ENCODE results near the gene SPEG.

The SPEG gene

DNA sequence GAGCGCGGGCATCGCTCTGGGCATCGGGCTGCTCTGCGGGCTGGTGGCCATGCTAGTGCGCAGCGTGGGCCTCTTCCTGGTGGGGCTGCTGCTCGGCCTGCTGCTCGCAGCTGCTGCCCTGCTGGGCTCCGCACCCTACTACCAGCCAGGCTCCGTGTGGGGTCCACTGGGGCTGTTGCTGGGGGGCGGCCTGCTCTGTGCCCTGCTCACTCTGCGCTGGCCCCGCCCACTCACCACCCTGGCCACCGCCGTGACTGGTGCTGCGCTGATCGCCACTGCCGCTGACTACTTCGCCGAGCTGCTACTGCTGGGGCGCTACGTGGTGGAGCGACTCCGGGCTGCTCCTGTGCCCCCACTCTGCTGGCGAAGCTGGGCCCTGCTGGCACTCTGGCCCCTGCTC lies 113.0 kb downstream of the SPEG start:
- no peaks in the 10 kb centered on the region for H3K9me3 ChIP-seq (ENCODE audit: insufficient read depth, low read length)
- DNase-seq (ENCODE audit: low read depth, low spot score), result no peak
- H3K4me3 ChIP-seq (ENCODE audit: insufficient read length, low read depth), result no peak overlapping the region
- H3K27me3 ChIP-seq (ENCODE audit: insufficient read depth, insufficient read length), result peaks cover 59% of the 10 kb centered on the region
- peaks cover 30% of the 10 kb centered on the region for H3K36me3 ChIP-seq (ENCODE audit: insufficient read depth, insufficient read length, low read length)
- TF ChIP-seq SUZ12 (IDR thresholded peaks at IDR 0.05; ENCODE audit: extremely low read depth, insufficient read depth, insufficient read length) (no peak), ZNF274 (IDR thresholded peaks at IDR 0.05; ENCODE audit: low read depth, low read length) (no peak), YY1 (IDR thresholded peaks at IDR 0.05; ENCODE audit: insufficient read depth, insufficient read length) (no peak)
- H3K9ac ChIP-seq (ENCODE audit: insufficient read length, low read depth), result no peak overlapping the region
- H3K4me1 ChIP-seq (ENCODE audit: insufficient read depth, insufficient read length), result peaks cover 9% of the 10 kb centered on the region
